HCT116 (cell line): ENCODE data around the gene CIBAR2.

Source experiments
- CBX3 ChIP-seq: IDR thresholded peaks from 2 replicates; pipeline ENCODE4 v1.6.1; 2012; ENCODE audit warnings: low read depth
- ELF1 ChIP-seq: IDR thresholded peaks from 2 replicates; pipeline ENCODE4 v1.6.1; 2012; ENCODE audit warnings: low read depth, borderline replicate concordance
- EZH2phosphoT487 ChIP-seq: fragments of 200-600 bp; IDR thresholded peaks from 2 replicates; pipeline ENCODE4 v1.6.1; 2018; ENCODE audit warnings: antibody characterized with exemption, borderline replicate concordance
- POLR2AphosphoS5 ChIP-seq: IDR thresholded peaks from 2 replicates; pipeline ENCODE4 v1.6.1; 2011; ENCODE audit warnings: mild to moderate bottlenecking, low read depth, low read length, moderate library complexity
- TF ChIP-seq, protein P1 (sequence below), 3 experiments: fragments of 200-600 bp in 1 of 3; sonication (generic) in 1 of 3; IDR thresholded peaks in 2 of 3; conservative IDR thresholded peaks in 1 of 3; 2 replicates each; pipeline ENCODE4 v1.5.1; 2012 to 2017; ENCODE audit warnings: low read depth in 2 of 3, low read length in 2 of 3, antibody characterized with exemption in 1 of 3, borderline replicate concordance in 1 of 3, control low read depth in 1 of 3, mild to moderate bottlenecking in 1 of 3, mixed read lengths in 1 of 3, mixed run types in 1 of 3, moderate library complexity in 1 of 3; ENCODE audit not compliant: insufficient read depth in 1 of 3

DNA sequence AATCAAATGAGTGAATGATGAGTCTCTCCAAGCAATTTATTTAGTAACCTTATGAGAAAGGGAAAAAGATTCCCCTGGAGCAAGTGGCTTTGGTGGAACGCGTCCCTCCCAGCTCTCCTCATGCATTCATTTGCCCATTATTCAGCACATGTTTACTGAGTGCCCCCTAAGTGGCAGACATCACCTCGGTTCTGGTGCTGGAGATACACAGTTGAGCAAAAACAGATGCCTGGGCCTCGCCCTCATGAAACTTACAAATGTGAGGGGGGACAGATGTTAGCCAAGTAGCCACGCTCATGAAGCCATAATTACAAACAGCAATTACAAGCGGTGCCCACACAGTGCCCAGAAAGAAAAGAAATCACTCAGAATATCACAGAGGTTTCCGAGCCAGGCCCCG, 45.1 kb upstream of the CIBAR2 start:
- TF ChIP-seq, protein P1, sequence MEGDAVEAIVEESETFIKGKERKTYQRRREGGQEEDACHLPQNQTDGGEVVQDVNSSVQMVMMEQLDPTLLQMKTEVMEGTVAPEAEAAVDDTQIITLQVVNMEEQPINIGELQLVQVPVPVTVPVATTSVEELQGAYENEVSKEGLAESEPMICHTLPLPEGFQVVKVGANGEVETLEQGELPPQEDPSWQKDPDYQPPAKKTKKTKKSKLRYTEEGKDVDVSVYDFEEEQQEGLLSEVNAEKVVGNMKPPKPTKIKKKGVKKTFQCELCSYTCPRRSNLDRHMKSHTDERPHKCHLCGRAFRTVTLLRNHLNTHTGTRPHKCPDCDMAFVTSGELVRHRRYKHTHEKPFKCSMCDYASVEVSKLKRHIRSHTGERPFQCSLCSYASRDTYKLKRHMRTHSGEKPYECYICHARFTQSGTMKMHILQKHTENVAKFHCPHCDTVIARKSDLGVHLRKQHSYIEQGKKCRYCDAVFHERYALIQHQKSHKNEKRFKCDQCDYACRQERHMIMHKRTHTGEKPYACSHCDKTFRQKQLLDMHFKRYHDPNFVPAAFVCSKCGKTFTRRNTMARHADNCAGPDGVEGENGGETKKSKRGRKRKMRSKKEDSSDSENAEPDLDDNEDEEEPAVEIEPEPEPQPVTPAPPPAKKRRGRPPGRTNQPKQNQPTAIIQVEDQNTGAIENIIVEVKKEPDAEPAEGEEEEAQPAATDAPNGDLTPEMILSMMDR (IDR thresholded peaks at IDR 0.05 in 2 of 3, conservative IDR thresholded peaks at IDR 0.05 in 1 of 3; ENCODE audit: borderline replicate concordance in 1 of 3, insufficient read depth in 1 of 3, low read depth in 2 of 3, low read length in 2 of 3), result no peak
- TF ChIP-seq POLR2AphosphoS5 (no peak), ELF1 (no peak), EZH2phosphoT487 (no peak), CBX3 (no peak)
